ENCODE results near the gene PRR5L.

Gene PRR5L

GRCh38 chr11:36295926-36296325 is at the start of gene PRR5L:
Gene PRR5L (plus strand): TSS chr11:36296288. CDS start chr11:36401122, 104,834 bp downstream.
- CTCF ChIA-PET, result interaction anchor here (0.8 to 14.2 kb wide), 6 partner anchors 11 to 474 kb away, joined by 3 to 247 read pairs (median 26); no protein-coding TSS in a partner anchor
- H3K9me3 ChIP-seq (ENCODE audit: control insufficient read depth, insufficient read depth, low read depth, low read length), result no peaks in the 10 kb centered on the region

More at GRCh38 chr11:36295926-36296325, at the start of gene PRR5L:
- no peaks in the 10 kb centered on the region for H3K4me1 ChIP-seq (ENCODE audit: control insufficient read depth, insufficient read depth, low read length)
- no peak for TF ChIP-seq MYNN (tag by site-specific recombination; IDR thresholded peaks at IDR 0.05; ENCODE audit: borderline replicate concordance)
- TF ChIP-seq ZNF544 (tag by site-specific recombination; IDR thresholded peaks at IDR 0.05), result no peak
- no peak for TF ChIP-seq ZNF777 (tag by site-specific recombination; IDR thresholded peaks at IDR 0.05; ENCODE audit: borderline replicate concordance)
- TF ChIP-seq ZNF274 (IDR thresholded peaks at IDR 0.05; ENCODE audit: low read length), result no peak
- TF ChIP-seq ZNF274 (tag by site-specific recombination; IDR thresholded peaks at IDR 0.05; ENCODE audit: borderline replicate concordance), result no peak
- TF ChIP-seq ZNF423 (tag by site-specific recombination; IDR thresholded peaks at IDR 0.05), result no peak
- no peak for TF ChIP-seq ZNF324 (tag by site-specific recombination; IDR thresholded peaks at IDR 0.05)
- no peak for TF ChIP-seq SP3 (tag by site-specific recombination; IDR thresholded peaks at IDR 0.05)
- TF ChIP-seq, protein P1, sequence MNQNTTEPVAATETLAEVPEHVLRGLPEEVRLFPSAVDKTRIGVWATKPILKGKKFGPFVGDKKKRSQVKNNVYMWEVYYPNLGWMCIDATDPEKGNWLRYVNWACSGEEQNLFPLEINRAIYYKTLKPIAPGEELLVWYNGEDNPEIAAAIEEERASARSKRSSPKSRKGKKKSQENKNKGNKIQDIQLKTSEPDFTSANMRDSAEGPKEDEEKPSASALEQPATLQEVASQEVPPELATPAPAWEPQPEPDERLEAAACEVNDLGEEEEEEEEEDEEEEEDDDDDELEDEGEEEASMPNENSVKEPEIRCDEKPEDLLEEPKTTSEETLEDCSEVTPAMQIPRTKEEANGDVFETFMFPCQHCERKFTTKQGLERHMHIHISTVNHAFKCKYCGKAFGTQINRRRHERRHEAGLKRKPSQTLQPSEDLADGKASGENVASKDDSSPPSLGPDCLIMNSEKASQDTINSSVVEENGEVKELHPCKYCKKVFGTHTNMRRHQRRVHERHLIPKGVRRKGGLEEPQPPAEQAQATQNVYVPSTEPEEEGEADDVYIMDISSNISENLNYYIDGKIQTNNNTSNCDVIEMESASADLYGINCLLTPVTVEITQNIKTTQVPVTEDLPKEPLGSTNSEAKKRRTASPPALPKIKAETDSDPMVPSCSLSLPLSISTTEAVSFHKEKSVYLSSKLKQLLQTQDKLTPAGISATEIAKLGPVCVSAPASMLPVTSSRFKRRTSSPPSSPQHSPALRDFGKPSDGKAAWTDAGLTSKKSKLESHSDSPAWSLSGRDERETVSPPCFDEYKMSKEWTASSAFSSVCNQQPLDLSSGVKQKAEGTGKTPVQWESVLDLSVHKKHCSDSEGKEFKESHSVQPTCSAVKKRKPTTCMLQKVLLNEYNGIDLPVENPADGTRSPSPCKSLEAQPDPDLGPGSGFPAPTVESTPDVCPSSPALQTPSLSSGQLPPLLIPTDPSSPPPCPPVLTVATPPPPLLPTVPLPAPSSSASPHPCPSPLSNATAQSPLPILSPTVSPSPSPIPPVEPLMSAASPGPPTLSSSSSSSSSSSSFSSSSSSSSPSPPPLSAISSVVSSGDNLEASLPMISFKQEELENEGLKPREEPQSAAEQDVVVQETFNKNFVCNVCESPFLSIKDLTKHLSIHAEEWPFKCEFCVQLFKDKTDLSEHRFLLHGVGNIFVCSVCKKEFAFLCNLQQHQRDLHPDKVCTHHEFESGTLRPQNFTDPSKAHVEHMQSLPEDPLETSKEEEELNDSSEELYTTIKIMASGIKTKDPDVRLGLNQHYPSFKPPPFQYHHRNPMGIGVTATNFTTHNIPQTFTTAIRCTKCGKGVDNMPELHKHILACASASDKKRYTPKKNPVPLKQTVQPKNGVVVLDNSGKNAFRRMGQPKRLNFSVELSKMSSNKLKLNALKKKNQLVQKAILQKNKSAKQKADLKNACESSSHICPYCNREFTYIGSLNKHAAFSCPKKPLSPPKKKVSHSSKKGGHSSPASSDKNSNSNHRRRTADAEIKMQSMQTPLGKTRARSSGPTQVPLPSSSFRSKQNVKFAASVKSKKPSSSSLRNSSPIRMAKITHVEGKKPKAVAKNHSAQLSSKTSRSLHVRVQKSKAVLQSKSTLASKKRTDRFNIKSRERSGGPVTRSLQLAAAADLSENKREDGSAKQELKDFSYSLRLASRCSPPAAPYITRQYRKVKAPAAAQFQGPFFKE (tag by site-specific recombination; IDR thresholded peaks at IDR 0.05; ENCODE audit: borderline replicate concordance), result no peak
- TF ChIP-seq, protein P2, sequence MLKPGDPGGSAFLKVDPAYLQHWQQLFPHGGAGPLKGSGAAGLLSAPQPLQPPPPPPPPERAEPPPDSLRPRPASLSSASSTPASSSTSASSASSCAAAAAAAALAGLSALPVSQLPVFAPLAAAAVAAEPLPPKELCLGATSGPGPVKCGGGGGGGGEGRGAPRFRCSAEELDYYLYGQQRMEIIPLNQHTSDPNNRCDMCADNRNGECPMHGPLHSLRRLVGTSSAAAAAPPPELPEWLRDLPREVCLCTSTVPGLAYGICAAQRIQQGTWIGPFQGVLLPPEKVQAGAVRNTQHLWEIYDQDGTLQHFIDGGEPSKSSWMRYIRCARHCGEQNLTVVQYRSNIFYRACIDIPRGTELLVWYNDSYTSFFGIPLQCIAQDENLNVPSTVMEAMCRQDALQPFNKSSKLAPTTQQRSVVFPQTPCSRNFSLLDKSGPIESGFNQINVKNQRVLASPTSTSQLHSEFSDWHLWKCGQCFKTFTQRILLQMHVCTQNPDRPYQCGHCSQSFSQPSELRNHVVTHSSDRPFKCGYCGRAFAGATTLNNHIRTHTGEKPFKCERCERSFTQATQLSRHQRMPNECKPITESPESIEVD (tag by site-specific recombination; IDR thresholded peaks at IDR 0.05), result no peak
- TF ChIP-seq ZNF776 (tag by site-specific recombination; IDR thresholded peaks at IDR 0.05; ENCODE audit: borderline replicate concordance), result no peak
- TF ChIP-seq SP2 (tag by site-specific recombination; IDR thresholded peaks at IDR 0.05), result no peak
- TF ChIP-seq CTCF (tag by site-specific recombination; IDR thresholded peaks at IDR 0.05), result no peak
- no peak for TF ChIP-seq ZNF24 (tag by site-specific recombination; IDR thresholded peaks at IDR 0.05)
- no peak for TF ChIP-seq ZNF146 (tag by site-specific recombination; IDR thresholded peaks at IDR 0.05)
- TF ChIP-seq, protein P3, sequence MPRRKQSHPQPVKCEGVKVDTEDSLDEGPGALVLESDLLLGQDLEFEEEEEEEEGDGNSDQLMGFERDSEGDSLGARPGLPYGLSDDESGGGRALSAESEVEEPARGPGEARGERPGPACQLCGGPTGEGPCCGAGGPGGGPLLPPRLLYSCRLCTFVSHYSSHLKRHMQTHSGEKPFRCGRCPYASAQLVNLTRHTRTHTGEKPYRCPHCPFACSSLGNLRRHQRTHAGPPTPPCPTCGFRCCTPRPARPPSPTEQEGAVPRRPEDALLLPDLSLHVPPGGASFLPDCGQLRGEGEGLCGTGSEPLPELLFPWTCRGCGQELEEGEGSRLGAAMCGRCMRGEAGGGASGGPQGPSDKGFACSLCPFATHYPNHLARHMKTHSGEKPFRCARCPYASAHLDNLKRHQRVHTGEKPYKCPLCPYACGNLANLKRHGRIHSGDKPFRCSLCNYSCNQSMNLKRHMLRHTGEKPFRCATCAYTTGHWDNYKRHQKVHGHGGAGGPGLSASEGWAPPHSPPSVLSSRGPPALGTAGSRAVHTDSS (tag by site-specific recombination; IDR thresholded peaks at IDR 0.05), result no peak
- H3K27ac ChIP-seq (ENCODE audit: extremely low read depth, low read depth, low read length), result no peak within 1 kb of the TSS
- no peaks in the 10 kb centered on the region for H3K36me3 ChIP-seq (ENCODE audit: control insufficient read depth in 2 of 2, insufficient read depth in 1 of 2, low read length in 2 of 2)
- H3K4me3 ChIP-seq (ENCODE audit: low read depth, low read length), result no peak within 1 kb of the TSS
- POLR2A ChIA-PET, result no interaction called here

Measured in HEK293 (cell line).